ENCODE measurements around the gene KIF1A. TPM values are rescaled to one million over a fixed set of nuclear protein-coding genes. Genes with fewer than 3 reads are reported as not detected.

The KIF1A gene
- total RNA-seq, 1 donor from 2014 or later: 0.07 TPM

Other genes with a start within 250 kb of the KIF1A start
- gene CAPN10, start 233.5 kb downstream of the KIF1A start, total RNA-seq: 28.9 and 30.3 TPM in 2 replicates
- 0.13 and 0.21 TPM in 2 replicates for gene GPR35, start 194.7 kb downstream of the KIF1A start, total RNA-seq
- not detected in 2 replicates for gene AQP12B, start 137.3 kb downstream of the KIF1A start, total RNA-seq
- gene AQP12A, start 128.4 kb downstream of the KIF1A start, total RNA-seq: not detected in 2 replicates
- not detected in 2 replicates for gene AGXT, start 48.6 kb upstream of the KIF1A start, total RNA-seq
- not detected in 2 replicates for gene MAB21L4, start 75.9 kb upstream of the KIF1A start, total RNA-seq
- not detected in 2 replicates for gene CROCC2, start 86.1 kb upstream of the KIF1A start, total RNA-seq
- gene SNED1, start 178.4 kb upstream of the KIF1A start, total RNA-seq: 12.8 and 16.6 TPM in 2 replicates